Measurements from ENCODE around the gene BMF.
"Not testable (repeated sequence)": the region's sequence is repeated elsewhere in the genome, so short reads cannot be mapped to it uniquely, and the experiment has no call there.

The BMF gene

GRCh38 chr15:40108855-40109735, at the start of gene BMF:
Gene BMF, minus strand, starts transcription at chr15:40108879. Its CDS starts 2,793 bp downstream, at chr15:40106086.
- in situ Hi-C loops (cut with HindIII; ENCODE audit: low sequenced_read_pairs): no loop called here
- DNase-seq (ENCODE audit: low read depth, low spot score): peak; percentile 99
- peak; percentile 39 for TF ChIP-seq CTCF (IDR thresholded peaks at IDR 0.05; ENCODE audit: low read depth, low read length)
- peak within 1 kb of the TSS; percentile 60 for H3K4me3 ChIP-seq (ENCODE audit: low read depth, low read length)

- no peak for TF ChIP-seq CTCF (IDR thresholded peaks at IDR 0.05; ENCODE audit: low read depth, low read length)
- no peak for DNase-seq (ENCODE audit: low read depth, low spot score)
- H3K4me3 ChIP-seq (ENCODE audit: low read depth, low read length): no peak overlapping the region
- in situ Hi-C loops (cut with HindIII; ENCODE audit: low sequenced_read_pairs): no loop called here
These were observed 49.2 kb upstream of the BMF start for GRCh38 chr15:40157778-40158447.

- in situ Hi-C loops (cut with HindIII; ENCODE audit: low sequenced_read_pairs): no loop called here
These were observed 46.7 kb upstream of the BMF start for GRCh38 chr15:40155270-40155910.

GRCh38 chr15:40154821-40155220, 46.1 kb upstream of the BMF start:
- H3K4me3 ChIP-seq (ENCODE audit: low read depth, low read length); DNase-seq (ENCODE audit: low read depth, low spot score); in situ Hi-C loops (cut with HindIII; ENCODE audit: low sequenced_read_pairs): not testable (repeated sequence)

More at GRCh38 chr15:40155270-40155910, 46.7 kb upstream of the BMF start:
- TF ChIP-seq CTCF (IDR thresholded peaks at IDR 0.05; ENCODE audit: low read depth, low read length): no peak
- no peak for DNase-seq (ENCODE audit: low read depth, low spot score)
- H3K4me3 ChIP-seq (ENCODE audit: low read depth, low read length): no peak overlapping the region

GRCh38 chr15:40151991-40152390, 43.3 kb upstream of the BMF start:
- DNase-seq (ENCODE audit: low read depth, low spot score): no peak
- in situ Hi-C loops (cut with HindIII; ENCODE audit: low sequenced_read_pairs): no loop called here
- H3K4me3 ChIP-seq (ENCODE audit: low read depth, low read length): no peak overlapping the region
- no peak for TF ChIP-seq CTCF (IDR thresholded peaks at IDR 0.05; ENCODE audit: low read depth, low read length)

- TF ChIP-seq CTCF (IDR thresholded peaks at IDR 0.05; ENCODE audit: low read depth, low read length): no peak
These were observed 42.8 kb upstream of the BMF start for GRCh38 chr15:40151499-40151898.

More at GRCh38 chr15:40151499-40151898, 42.8 kb upstream of the BMF start:
- no peak for DNase-seq (ENCODE audit: low read depth, low spot score)
- in situ Hi-C loops (cut with HindIII; ENCODE audit: low sequenced_read_pairs): no loop called here
- no peak overlapping the region for H3K4me3 ChIP-seq (ENCODE audit: low read depth, low read length)

Measured in astrocyte of the spinal cord (primary cell).